ENCODE measurements around the gene POLR2J. TPM values are rescaled to one million over a fixed set of nuclear protein-coding genes. Genes with fewer than 3 reads are reported as not detected.

POLR2J gene
- total RNA-seq, 2 donors from 2014 or later: 23.2 to 46.4 TPM

DNA sequence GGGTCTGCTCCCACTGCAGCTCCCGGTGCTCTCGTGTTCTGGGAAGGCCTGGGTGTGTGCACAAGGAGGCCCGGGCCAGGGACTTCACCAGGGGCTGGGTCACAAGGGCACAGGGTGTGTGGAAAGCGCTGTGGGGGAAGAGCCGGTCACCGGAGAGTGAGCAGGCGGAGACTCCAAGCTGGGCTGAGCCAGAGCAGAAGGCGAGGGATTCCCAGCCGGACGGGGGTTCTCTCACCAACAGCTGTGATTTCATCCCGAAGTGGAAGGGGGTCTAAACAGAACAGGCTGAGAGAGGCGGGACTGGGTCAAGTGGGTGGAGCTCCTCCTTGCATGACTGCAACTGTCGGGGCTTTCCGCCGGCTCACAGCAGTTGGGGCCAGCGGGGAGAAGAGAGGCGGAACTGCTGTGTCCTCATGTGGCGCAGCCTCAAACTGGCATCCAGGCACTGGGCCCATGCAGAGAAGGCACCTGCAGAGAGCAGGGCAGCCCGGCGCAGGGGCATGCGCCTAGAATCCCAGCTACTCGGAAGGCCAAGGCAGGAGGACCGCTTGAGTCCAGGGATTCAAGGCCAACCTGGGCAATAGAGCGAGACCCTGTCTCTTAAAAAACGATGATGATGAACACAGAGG, 53.0 kb downstream of the POLR2J start:
- no peaks in the 10 kb centered on the region for H3K36me3 ChIP-seq
- no peak overlapping the region for H3K4me3 ChIP-seq
- no peaks in the 10 kb centered on the region for H3K9me3 ChIP-seq
- H3K27me3 ChIP-seq (replicated peaks; ENCODE audit: insufficient read depth): no peaks in the 10 kb centered on the region
- no peak for DNase-seq (ENCODE audit: low spot score)
- no peaks in the 10 kb centered on the region for H3K4me1 ChIP-seq (replicated peaks)
- no peak overlapping the region for H3K27ac ChIP-seq
- intact Hi-C loops (cut with DNase I): no loop called here
- 66% methylated on average over 25 of the region's 25 CpGs for WGBS
- TF ChIP-seq, protein P1, sequence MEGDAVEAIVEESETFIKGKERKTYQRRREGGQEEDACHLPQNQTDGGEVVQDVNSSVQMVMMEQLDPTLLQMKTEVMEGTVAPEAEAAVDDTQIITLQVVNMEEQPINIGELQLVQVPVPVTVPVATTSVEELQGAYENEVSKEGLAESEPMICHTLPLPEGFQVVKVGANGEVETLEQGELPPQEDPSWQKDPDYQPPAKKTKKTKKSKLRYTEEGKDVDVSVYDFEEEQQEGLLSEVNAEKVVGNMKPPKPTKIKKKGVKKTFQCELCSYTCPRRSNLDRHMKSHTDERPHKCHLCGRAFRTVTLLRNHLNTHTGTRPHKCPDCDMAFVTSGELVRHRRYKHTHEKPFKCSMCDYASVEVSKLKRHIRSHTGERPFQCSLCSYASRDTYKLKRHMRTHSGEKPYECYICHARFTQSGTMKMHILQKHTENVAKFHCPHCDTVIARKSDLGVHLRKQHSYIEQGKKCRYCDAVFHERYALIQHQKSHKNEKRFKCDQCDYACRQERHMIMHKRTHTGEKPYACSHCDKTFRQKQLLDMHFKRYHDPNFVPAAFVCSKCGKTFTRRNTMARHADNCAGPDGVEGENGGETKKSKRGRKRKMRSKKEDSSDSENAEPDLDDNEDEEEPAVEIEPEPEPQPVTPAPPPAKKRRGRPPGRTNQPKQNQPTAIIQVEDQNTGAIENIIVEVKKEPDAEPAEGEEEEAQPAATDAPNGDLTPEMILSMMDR (IDR thresholded peaks at IDR 0.05): no peak
- TF ChIP-seq POLR2AphosphoS5 (IDR thresholded peaks at IDR 0.05): no peak
- no peak for TF ChIP-seq POLR2A (IDR thresholded peaks at IDR 0.05)

DNA sequence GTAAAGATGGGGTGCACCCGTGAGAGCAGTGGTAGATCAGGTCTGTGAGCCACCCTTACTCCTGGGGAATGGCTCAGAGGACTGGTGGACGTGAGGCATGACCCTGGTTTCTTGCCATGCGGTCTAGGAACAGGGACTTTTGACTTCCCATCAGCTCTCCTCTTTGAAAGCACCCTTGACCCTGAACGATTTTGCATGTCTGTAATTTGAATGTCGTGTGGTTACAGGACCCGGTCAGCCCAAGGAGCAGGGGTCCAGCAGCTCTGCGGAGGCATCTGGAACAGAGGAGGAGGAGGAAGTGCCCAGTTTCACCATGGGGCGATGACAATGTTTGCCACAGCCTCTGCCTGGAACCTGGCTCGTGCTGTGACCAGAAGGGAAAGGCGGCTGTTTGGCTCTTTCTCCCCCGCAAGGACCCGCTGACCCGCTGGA, 53.9 kb downstream of the POLR2J start:
- no peak overlapping the region for H3K27ac ChIP-seq
- DNase-seq (ENCODE audit: low spot score): no peak
- no peaks in the 10 kb centered on the region for H3K27me3 ChIP-seq (replicated peaks; ENCODE audit: insufficient read depth)
- no peaks in the 10 kb centered on the region for H3K9me3 ChIP-seq
- no peaks in the 10 kb centered on the region for H3K36me3 ChIP-seq
- H3K4me1 ChIP-seq (replicated peaks): no peaks in the 10 kb centered on the region
- TF ChIP-seq, protein P1 (IDR thresholded peaks at IDR 0.05): no peak
- TF ChIP-seq POLR2AphosphoS5 (IDR thresholded peaks at IDR 0.05): no peak
- TF ChIP-seq POLR2A (IDR thresholded peaks at IDR 0.05): no peak
- H3K4me3 ChIP-seq: no peak overlapping the region
- WGBS: 82% methylated on average over 13 of the region's 13 CpGs
- intact Hi-C loops (cut with DNase I): no loop called here

DNA sequence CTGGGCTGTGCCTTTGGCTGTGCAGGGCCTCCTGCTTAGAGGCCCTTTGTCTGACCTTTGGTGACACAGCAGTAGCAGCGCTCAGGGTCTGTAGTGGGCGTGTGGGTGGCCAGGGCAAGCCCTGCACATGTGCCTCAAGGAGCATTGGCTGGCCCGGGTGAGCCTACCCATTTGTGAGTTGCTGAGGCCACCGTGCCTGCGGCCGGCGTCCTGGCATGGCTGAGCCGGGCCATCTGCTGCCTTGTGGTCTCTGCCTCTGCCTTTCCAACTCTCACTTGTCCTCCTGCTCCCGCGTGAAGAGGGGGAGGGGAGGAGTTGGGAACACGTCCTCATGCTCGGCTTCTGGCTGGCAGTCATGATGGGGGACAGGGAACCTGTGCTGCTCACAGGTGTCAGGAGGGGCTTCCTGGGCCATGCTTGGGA, 54.6 kb downstream of the POLR2J start:
- Histone ChIP-seq H3K27me3 (replicated peaks; ENCODE audit: insufficient read depth) (no peaks in the 10 kb centered on the region), H3K4me3 (no peak overlapping the region), H3K4me1 (replicated peaks) (no peaks in the 10 kb centered on the region), H3K27ac (no peak overlapping the region), H3K36me3 (no peaks in the 10 kb centered on the region), H3K9me3 (no peaks in the 10 kb centered on the region)
- intact Hi-C loops (cut with DNase I): no loop called here
- no peak for DNase-seq (ENCODE audit: low spot score)
- 71% methylated on average over 12 of the region's 12 CpGs for WGBS
- TF ChIP-seq, protein P1 (IDR thresholded peaks at IDR 0.05): no peak

Small RNA genes lying within 50 kb of the gene (microRNA-seq; reads per million reads assigned to microRNA genes)
- gene MIR4467 (2.1 reads per million, percentile 30 among the genes with 10 or more reads in this experiment), gene MIR5090 (2.3 reads per million, percentile 32 among the genes with 10 or more reads in this experiment)

Other genes starting within 250 kb of the POLR2J start
- 10 to 100 TPM in 1 of 2 donors, 1 to 10 TPM in 1; 7.7 to 22.3 TPM for gene SH2B2, start 192.1 kb downstream of the POLR2J start, total RNA-seq
- under 1 TPM in 1 of 2 donors, not detected in 1; 0.85 TPM for gene SPDYE6, start 122.5 kb downstream of the POLR2J start, total RNA-seq
- 10 to 100 TPM; 31.6 to 50.1 TPM for gene PRKRIP1, start 82.6 kb downstream of the POLR2J start, total RNA-seq
- gene ORAI2, start 45.3 kb downstream of the POLR2J start, total RNA-seq: 10 to 100 TPM; 20.5 to 24.8 TPM
- gene ALKBH4, start 14.1 kb downstream of the POLR2J start, total RNA-seq: 10 to 100 TPM; 25.2 to 27.0 TPM
- gene LRWD1, start 13.9 kb downstream of the POLR2J start, total RNA-seq: 10 to 100 TPM; 12.8 to 57.7 TPM
- 10 to 100 TPM in 1 of 2 donors, 1 to 10 TPM in 1; 2.0 to 25.7 TPM for gene RASA4B, start 38.9 kb upstream of the POLR2J start, total RNA-seq
- gene UPK3BL2, start 64.8 kb upstream of the POLR2J start, total RNA-seq: 10 to 100 TPM in 1 of 2 donors, 1 to 10 TPM in 1; 9.9 to 33.5 TPM
- gene SPDYE2, start 72.3 kb upstream of the POLR2J start, total RNA-seq: 1 to 10 TPM in 1 of 2 donors, not detected in 1; 1.8 TPM
- gene POLR2J3, start 93.7 kb upstream of the POLR2J start, total RNA-seq: 10 to 100 TPM; 11.5 to 16.6 TPM
- 10 to 100 TPM; 10.5 to 59.6 TPM for gene RASA4, start 137.8 kb upstream of the POLR2J start, total RNA-seq
- 100 to 1,000 TPM in 1 of 2 donors, 10 to 100 TPM in 1; 63.2 to 125 TPM for gene UPK3BL1, start 163.9 kb upstream of the POLR2J start, total RNA-seq
- not detected for gene SPDYE2B, start 171.4 kb upstream of the POLR2J start, total RNA-seq
- 1 to 10 TPM in 1 of 2 donors, under 1 TPM in 1; 0.18 to 6.6 TPM for gene POLR2J2, start 192.7 kb upstream of the POLR2J start, total RNA-seq

All from prostate gland (tissue), 2 donors.